Endodermal cell (in vitro differentiated cells): ENCODE results near the gene NACC2. TPM values are rescaled to one million over a fixed set of nuclear protein-coding genes. Genes with fewer than 3 reads are reported as not detected.

Experiments
- DNase-seq: peaks from one replicate; pipeline ENCODE4 v3.0.0-alpha.2; 2017
- H3K27ac ChIP-seq: 2 replicates; pipeline ENCODE4 v1.5.1; 2013; ENCODE audit warnings: mild to moderate bottlenecking, low read depth, low read length, moderate library complexity
- H3K27me3 ChIP-seq: 2 replicates; pipeline ENCODE4 v1.6.1; 2013; ENCODE audit warnings: mild to moderate bottlenecking, low read length, moderate library complexity; ENCODE audit not compliant: insufficient read depth, control insufficient read depth, poor library complexity, severe bottlenecking
- H3K36me3 ChIP-seq: 2 replicates; pipeline ENCODE4 v1.7.0; 2013; ENCODE audit warnings: mild to moderate bottlenecking, low read length, moderate library complexity; ENCODE audit not compliant: control insufficient read depth, insufficient read depth
- H3K4me1 ChIP-seq: one replicate; pipeline ENCODE4 v1.7.0; 2013; ENCODE audit warnings: low read length; ENCODE audit not compliant: control insufficient read depth, insufficient read depth
- H3K4me3 ChIP-seq: 2 replicates; pipeline ENCODE4 v1.5.1; 2013; ENCODE audit warnings: mild to moderate bottlenecking, low read length, moderate library complexity
- H3K9ac ChIP-seq: 2 replicates; pipeline ENCODE4 v1.6.1; 2013; ENCODE audit warnings: mild to moderate bottlenecking, low read length, moderate library complexity; ENCODE audit not compliant: poor library complexity, severe bottlenecking; ENCODE audit errors: extremely low read depth
- H3K9me3 ChIP-seq: 2 replicates; pipeline ENCODE4 v1.6.1; 2013; ENCODE audit warnings: mild to moderate bottlenecking, low read length, moderate library complexity; ENCODE audit not compliant: control insufficient read depth
- H3K27ac Mint-ChIP-seq: 2 replicates; pipeline ENCODE4 v1.8.0; 2020; ENCODE audit warnings: mixed read lengths
- H3K27me3 Mint-ChIP-seq: 2 replicates; pipeline ENCODE4 v1.8.0; 2021; ENCODE audit warnings: mild to moderate bottlenecking, mixed read lengths; ENCODE audit not compliant: insufficient read depth
- H3K36me3 Mint-ChIP-seq: 2 replicates; pipeline ENCODE4 v1.8.0; 2020; ENCODE audit warnings: low read depth, mixed read lengths
- H3K4me1 Mint-ChIP-seq: 2 replicates; pipeline ENCODE4 v1.8.0; 2020; ENCODE audit warnings: mixed read lengths
- H3K4me3 Mint-ChIP-seq: 2 replicates; pipeline ENCODE4 v1.8.0; 2020; ENCODE audit warnings: mild to moderate bottlenecking, moderate library complexity, mixed read lengths
- H3K9me3 Mint-ChIP-seq: 2 replicates; pipeline ENCODE4 v1.8.0; 2020; ENCODE audit warnings: mild to moderate bottlenecking, mixed read lengths
- WGBS, 2 experiments: methylation state at CpG; one replicate each; pipeline versions ENCODE4 v1.1.5 to v1.1.7; 2013; ENCODE audit warnings: missing lambda C conversion rate in 2 of 2, mixed read lengths in 1 of 2; ENCODE audit not compliant: insufficient coverage in 1 of 2, insufficient read length in 1 of 2; 5-methylcytosine and 5-hydroxymethylcytosine counted together
- total RNA-seq, 2 donors: library from RNA; stranded (reverse); fragmentation: NEBNext Ultra II Directional in 1 of 2; extraction: Animal tissue kit (Norgen Biotek cat#: 25700) in 1 of 2; gene quantifications; 2 replicates in 1 of 2; 3 replicates in 1 of 2; pipeline ENCODE4 v1.2.1, GENCODE V29; 2021
- TF ChIP-seq, protein P1 (sequence below): fragments of 200-600 bp; sonication (generic); conservative IDR thresholded peaks from 2 replicates; pipeline ENCODE4 v1.5.0; 2021; ENCODE audit warnings: antibody characterized with exemption, mild to moderate bottlenecking

Gene NACC2
- total RNA-seq, 2 donors from 2014 or later = 12.4 to 16.7 TPM

DNA sequence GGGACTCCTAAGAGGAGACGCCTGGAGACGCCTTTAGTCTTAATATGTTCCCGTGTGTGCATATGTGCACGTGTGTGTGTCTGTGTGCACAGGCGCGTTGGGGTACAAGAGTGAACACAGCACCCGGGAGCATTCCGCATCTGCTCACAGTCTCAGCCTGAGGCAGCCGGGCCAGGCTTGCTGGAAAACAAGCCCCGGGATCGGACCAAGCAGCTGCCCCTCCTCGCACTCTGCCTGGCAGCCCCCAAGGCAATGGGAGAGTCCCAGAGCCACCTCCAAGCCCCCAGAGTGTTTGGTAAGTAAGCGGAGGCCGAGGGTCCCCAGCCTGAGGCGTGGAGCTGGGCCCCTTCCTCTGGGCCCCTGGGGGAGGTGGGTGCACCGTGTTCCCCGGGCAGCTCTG lies 106.6 kb downstream of the NACC2 start:
- H3K4me1 Mint-ChIP-seq = peaks cover 5% of the 10 kb centered on the region
- no peaks in the 10 kb centered on the region for H3K27me3 Mint-ChIP-seq
- no peak overlapping the region for H3K27ac ChIP-seq
- no peak overlapping the region for H3K27ac Mint-ChIP-seq
- no peaks in the 10 kb centered on the region for H3K36me3 ChIP-seq
- H3K27me3 ChIP-seq = no peaks in the 10 kb centered on the region
- H3K4me3 Mint-ChIP-seq = no peak overlapping the region
- no peak overlapping the region for H3K4me3 ChIP-seq
- TF ChIP-seq, protein P1, sequence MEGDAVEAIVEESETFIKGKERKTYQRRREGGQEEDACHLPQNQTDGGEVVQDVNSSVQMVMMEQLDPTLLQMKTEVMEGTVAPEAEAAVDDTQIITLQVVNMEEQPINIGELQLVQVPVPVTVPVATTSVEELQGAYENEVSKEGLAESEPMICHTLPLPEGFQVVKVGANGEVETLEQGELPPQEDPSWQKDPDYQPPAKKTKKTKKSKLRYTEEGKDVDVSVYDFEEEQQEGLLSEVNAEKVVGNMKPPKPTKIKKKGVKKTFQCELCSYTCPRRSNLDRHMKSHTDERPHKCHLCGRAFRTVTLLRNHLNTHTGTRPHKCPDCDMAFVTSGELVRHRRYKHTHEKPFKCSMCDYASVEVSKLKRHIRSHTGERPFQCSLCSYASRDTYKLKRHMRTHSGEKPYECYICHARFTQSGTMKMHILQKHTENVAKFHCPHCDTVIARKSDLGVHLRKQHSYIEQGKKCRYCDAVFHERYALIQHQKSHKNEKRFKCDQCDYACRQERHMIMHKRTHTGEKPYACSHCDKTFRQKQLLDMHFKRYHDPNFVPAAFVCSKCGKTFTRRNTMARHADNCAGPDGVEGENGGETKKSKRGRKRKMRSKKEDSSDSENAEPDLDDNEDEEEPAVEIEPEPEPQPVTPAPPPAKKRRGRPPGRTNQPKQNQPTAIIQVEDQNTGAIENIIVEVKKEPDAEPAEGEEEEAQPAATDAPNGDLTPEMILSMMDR = no peak
- 94% methylated on average over 12 to 17 of the region's 17 CpGs for WGBS, 2 experiments
- H3K36me3 Mint-ChIP-seq = no peaks in the 10 kb centered on the region
- peaks cover 4% of the 10 kb centered on the region for H3K4me1 ChIP-seq
- H3K9me3 ChIP-seq = no peaks in the 10 kb centered on the region
- H3K9ac ChIP-seq = no peak overlapping the region
- no peaks in the 10 kb centered on the region for H3K9me3 Mint-ChIP-seq
- DNase-seq = no peak

DNA sequence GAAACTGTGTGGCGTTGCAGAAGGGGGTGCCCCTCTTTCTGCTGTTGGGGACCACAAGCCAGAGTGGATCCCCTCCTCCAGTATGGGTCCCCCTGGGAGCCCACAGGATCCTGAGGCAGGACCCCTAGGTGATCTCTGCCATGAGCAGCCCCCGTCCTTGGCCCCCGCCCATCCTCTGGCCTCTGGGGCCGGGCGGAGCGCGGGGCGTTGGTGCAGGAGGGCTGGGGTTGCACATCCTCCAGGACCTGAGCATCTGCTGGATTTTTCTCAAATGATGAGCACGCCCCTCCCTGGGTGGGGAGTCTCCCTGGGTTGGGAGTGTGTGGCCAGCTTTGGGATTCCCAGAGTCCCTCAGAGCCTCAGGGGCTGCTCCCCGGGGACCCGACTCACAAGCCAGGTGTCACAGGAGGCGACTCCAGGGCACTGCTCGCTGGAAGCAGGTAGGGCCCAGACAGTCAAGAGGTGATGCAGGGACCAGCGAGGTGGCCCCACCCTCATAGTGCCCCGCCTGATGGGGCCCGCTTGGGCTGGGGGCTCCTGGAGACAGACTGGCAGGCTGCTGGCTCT lies 107.2 kb downstream of the NACC2 start:
- H3K36me3 Mint-ChIP-seq = no peaks in the 10 kb centered on the region
- H3K9ac ChIP-seq = no peak overlapping the region
- H3K27ac Mint-ChIP-seq = no peak overlapping the region
- H3K27me3 ChIP-seq = no peaks in the 10 kb centered on the region
- no peak overlapping the region for H3K4me3 Mint-ChIP-seq
- H3K9me3 ChIP-seq = no peaks in the 10 kb centered on the region
- peaks cover 4% of the 10 kb centered on the region for H3K4me1 Mint-ChIP-seq
- H3K9me3 Mint-ChIP-seq = no peaks in the 10 kb centered on the region
- no peaks in the 10 kb centered on the region for H3K4me1 ChIP-seq
- no peaks in the 10 kb centered on the region for H3K27me3 Mint-ChIP-seq
- no peak overlapping the region for H3K27ac ChIP-seq
- no peak overlapping the region for H3K4me3 ChIP-seq
- DNase-seq = no peak
- TF ChIP-seq, protein P1 = no peak
- H3K36me3 ChIP-seq = no peaks in the 10 kb centered on the region
- WGBS, 2 experiments = 91 to 92% methylated on average over 4 to 16 of the region's 16 CpGs

DNA sequence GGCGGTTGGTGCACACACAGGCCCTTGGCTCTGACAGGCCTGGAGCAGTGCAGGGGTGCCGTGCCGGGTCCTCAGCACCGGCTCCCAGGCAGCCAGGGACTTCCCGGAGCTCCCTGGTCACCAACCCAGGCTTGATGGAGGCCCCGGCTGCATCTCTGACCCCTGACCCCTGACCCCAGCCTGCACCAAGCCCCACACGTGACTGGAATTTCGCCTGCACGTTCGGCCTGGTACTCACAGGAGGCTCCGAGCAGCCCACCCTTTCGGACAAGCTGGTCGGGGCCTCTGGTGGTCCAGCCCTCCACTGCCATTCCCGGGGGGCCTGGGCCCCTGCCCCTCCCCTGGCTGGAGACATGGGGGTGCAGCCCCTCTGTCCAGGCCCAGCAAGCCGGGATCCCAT lies 108.5 kb downstream of the NACC2 start:
- Mint-ChIP-seq H3K36me3 (no peaks in the 10 kb centered on the region), H3K4me1 (peaks cover 4% of the 10 kb centered on the region), H3K9me3 (no peaks in the 10 kb centered on the region), H3K27ac (no peak overlapping the region), H3K27me3 (no peaks in the 10 kb centered on the region), H3K4me3 (no peak overlapping the region)
- Histone ChIP-seq H3K27me3 (no peaks in the 10 kb centered on the region), H3K27ac (no peak overlapping the region), H3K4me1 (no peaks in the 10 kb centered on the region), H3K36me3 (no peaks in the 10 kb centered on the region), H3K9me3 (no peaks in the 10 kb centered on the region), H3K9ac (no peak overlapping the region), H3K4me3 (no peak overlapping the region)
- no peak for DNase-seq
- TF ChIP-seq, protein P1 = no peak
- 93 to 94% methylated on average over 6 to 15 of the region's 15 CpGs for WGBS, 2 experiments
